A549 (cell line): ENCODE results near the gene MYL4. TPM values are rescaled to one million over a fixed set of nuclear protein-coding genes. Genes with fewer than 3 reads are reported as not detected.

ENCODE experiments used
- ATAC-seq, 2 experiments: fragments of 200-7000 bp in 1 of 2; fragments of >200 bp in 1 of 2; cut with Nextera tagmentation in 1 of 2; cut with Tn5 transposase in 1 of 2; 3 replicates each; pipeline versions ENCODE4 v1.8.0 to v1.9.1; 2018 to 2020; ENCODE audit warnings: mild to moderate bottlenecking in 1 of 2, moderate library complexity in 1 of 2
- CTCF ChIA-PET: fragments of 300-600 bp; sonication (Branson Sonifier 250); formaldehyde crosslinking; extraction: SDS; loops from one replicate; lab custom pipeline; 2021; ENCODE audit warnings: antibody characterized with exemption, inconsistent platforms; lab: Yijun Ruan, JAX
- POLR2A ChIA-PET: fragments of 350-600 bp; formaldehyde crosslinking; extraction: SDS; loops from one replicate; lab custom pipeline; 2021; ENCODE audit warnings: antibody characterized with exemption, inconsistent platforms; lab: Yijun Ruan, JAX
- DNase-seq, 2 experiments: peaks; one replicate each; pipeline versions ENCODE4 v3.0.0 to v3.0.0-alpha.2; 2011 to 2016; ENCODE audit warnings: low read depth in 1 of 2, low spot score in 1 of 2
- FAIRE-seq: peaks from 2 replicates; lab custom pipeline; 2011; peaks lifted over from hg19 to GRCh38; lab: Jason Lieb, UNC
- H3K27ac ChIP-seq, 2 experiments: fragments of >200 bp; sonication (Bioruptor Twin); formaldehyde crosslinking; 3 replicates each; pipeline ENCODE4 v1.5.1; 2016 to 2017
- H3K4me1 ChIP-seq: fragments of >200 bp; sonication (Bioruptor Twin); formaldehyde crosslinking; 3 replicates; pipeline ENCODE4 v1.6.1; 2016
- H3K4me2 ChIP-seq: fragments of >200 bp; sonication (Bioruptor Twin); formaldehyde crosslinking; 3 replicates; pipeline ENCODE4 v1.6.1; 2016
- H3K4me3 ChIP-seq: fragments of >200 bp; sonication (Bioruptor Twin); formaldehyde crosslinking; 3 replicates; pipeline ENCODE4 v1.5.1; 2016
- H3K9me3 ChIP-seq: fragments of >200 bp; sonication (Bioruptor Twin); formaldehyde crosslinking; 3 replicates; pipeline ENCODE4 v1.6.1; 2016
- CBX2 ChIP-seq: fragments of 200-600 bp; sonication (generic); IDR thresholded peaks from 2 replicates; pipeline ENCODE4 v1.6.1; 2016; ENCODE audit warnings: low read depth, mild to moderate bottlenecking, borderline replicate concordance
- CBX8 ChIP-seq: fragments of 200-600 bp; sonication (generic); IDR thresholded peaks from 2 replicates; pipeline ENCODE4 v1.6.1; 2016
- CEBPB ChIP-seq, 2 experiments: fragments of >200 bp in 1 of 2; sonication (Bioruptor Twin) in 1 of 2; formaldehyde crosslinking in 1 of 2; IDR thresholded peaks; 2 replicates each; pipeline ENCODE4 v1.6.1; 2012 to 2016
- ESRRA ChIP-seq: fragments of 150-350 bp; IDR thresholded peaks from 2 replicates; pipeline ENCODE4 v1.6.1; 2014; ENCODE audit warnings: mild to moderate bottlenecking, low read length, borderline replicate concordance
- FOSL2 ChIP-seq, 2 experiments: fragments of 450-650 bp in 1 of 2; fragments of >200 bp in 1 of 2; sonication (Bioruptor Twin) in 1 of 2; formaldehyde crosslinking; IDR thresholded peaks; 2 replicates each; pipeline versions ENCODE4 v1.5.0 to v1.6.1; 2016 to 2020; ENCODE audit warnings: mild to moderate bottlenecking in 1 of 2, moderate library complexity in 1 of 2
- FOXS1 ChIP-seq: fragments of 250-450 bp; sonication (Bioruptor Pico); IDR thresholded peaks from 2 replicates; pipeline ENCODE4 v1.5.0; 2020; ENCODE audit warnings: mild to moderate bottlenecking, moderate library complexity
- HEYL ChIP-seq: fragments of 250-450 bp; sonication (Bioruptor Pico); IDR thresholded peaks from 2 replicates; pipeline ENCODE4 v1.8.0; 2021; ENCODE audit warnings: mild to moderate bottlenecking, moderate library complexity
- HOXA7 ChIP-seq: fragments of 250-450 bp; sonication (Bioruptor Pico); IDR thresholded peaks from 2 replicates; pipeline ENCODE4 v1.5.0; 2020; ENCODE audit warnings: mild to moderate bottlenecking, moderate library complexity
- HOXB13 ChIP-seq: fragments of 250-450 bp; sonication (Bioruptor Pico); IDR thresholded peaks from 2 replicates; pipeline ENCODE4 v1.5.0; 2020; ENCODE audit warnings: low read depth, mild to moderate bottlenecking, moderate library complexity
- HOXB5 ChIP-seq: fragments of 250-450 bp; sonication (Bioruptor Pico); IDR thresholded peaks from 2 replicates; pipeline ENCODE4 v1.5.0; 2020; ENCODE audit warnings: mild to moderate bottlenecking, moderate library complexity
- JUNB ChIP-seq: fragments of >200 bp; sonication (Bioruptor Twin); formaldehyde crosslinking; IDR thresholded peaks from 2 replicates; pipeline ENCODE4 v1.6.1; 2016
- KDM5A ChIP-seq: fragments of 200-600 bp; sonication (generic); IDR thresholded peaks from 2 replicates; pipeline ENCODE4 v1.6.1; 2016; ENCODE audit warnings: antibody characterized with exemption, mild to moderate bottlenecking
- MYC ChIP-seq: IDR thresholded peaks from 2 replicates; pipeline ENCODE4 v1.6.1; 2012; ENCODE audit warnings: mild to moderate bottlenecking, inconsistent platforms, low read length, improper control_type of control experiment, borderline replicate concordance
- PHF8 ChIP-seq: fragments of 200-600 bp; sonication (generic); IDR thresholded peaks from 2 replicates; pipeline ENCODE4 v1.6.1; 2016; ENCODE audit warnings: low read depth, mild to moderate bottlenecking, antibody characterized with exemption, moderate library complexity, borderline replicate concordance
- RARB ChIP-seq: fragments of 250-450 bp; sonication (Bioruptor Pico); IDR thresholded peaks from 2 replicates; pipeline ENCODE4 v1.8.0; 2021; ENCODE audit warnings: mild to moderate bottlenecking, moderate library complexity
- RFX5 ChIP-seq: fragments of 450-650 bp; IDR thresholded peaks from 2 replicates; pipeline ENCODE4 v1.7.1; 2014; ENCODE audit warnings: antibody characterized with exemption, mild to moderate bottlenecking, moderate library complexity
- SMC3 ChIP-seq: fragments of >200 bp; sonication (Bioruptor Twin); formaldehyde crosslinking; IDR thresholded peaks from 3 replicates; pipeline ENCODE4 v1.6.1; 2018; ENCODE audit warnings: inconsistent platforms
- TFCP2L1 ChIP-seq: fragments of 250-450 bp; sonication (Bioruptor Pico); IDR thresholded peaks from 2 replicates; pipeline ENCODE4 v1.5.0; 2021; ENCODE audit warnings: mild to moderate bottlenecking
- ZC3H11A ChIP-seq: fragments of 450-650 bp; IDR thresholded peaks from 2 replicates; pipeline ENCODE4 v1.6.1; 2014; ENCODE audit warnings: antibody characterized with exemption, mild to moderate bottlenecking
- ZFP36 ChIP-seq: fragments of 450-650 bp; IDR thresholded peaks from 2 replicates; pipeline ENCODE4 v1.6.1; 2014; ENCODE audit warnings: borderline replicate concordance; ENCODE audit not compliant: partially characterized antibody
- WGBS: methylation state at CpG from one replicate; pipeline ENCODE4 v1.1.6; 2017; ENCODE audit errors: missing lambda C conversion rate; 5-methylcytosine and 5-hydroxymethylcytosine counted together
- polyA plus RNA-seq, 4 experiments: library from polyadenylated mRNA; depleted of rRNA in 3 of 4; stranded (reverse); fragments of >200 nt; fragmentation: RNase III in 1 of 4; extraction: RNeasy Plus Mini Kit Qiagen cat#74134 plus additional on column Dnase treatment in 1 of 4; gene quantifications; 2 replicates in 3 of 4; 3 replicates in 1 of 4; pipeline ENCODE4 v1.2.3, GENCODE V29; 2011 to 2017
- TF ChIP-seq, protein P1 (sequence below): fragments of 250-450 bp; sonication (Bioruptor Pico); IDR thresholded peaks from 2 replicates; pipeline ENCODE4 v1.5.0; 2021; ENCODE audit warnings: mild to moderate bottlenecking, moderate library complexity, borderline replicate concordance
- TF ChIP-seq, protein P2 (sequence below): fragments of 150-350 bp; IDR thresholded peaks from 2 replicates; pipeline ENCODE4 v1.6.1; 2014; ENCODE audit warnings: low read depth, mild to moderate bottlenecking, low read length
- TF ChIP-seq, protein P3 (sequence below): fragments of 250-450 bp; sonication (Bioruptor Pico); IDR thresholded peaks from 2 replicates; pipeline ENCODE4 v1.5.0; 2020; ENCODE audit warnings: low read depth, mild to moderate bottlenecking, moderate library complexity
- TF ChIP-seq, protein P4 (sequence below): fragments of >200 bp; sonication (Bioruptor Twin); formaldehyde crosslinking; IDR thresholded peaks from 3 replicates; pipeline ENCODE4 v1.6.1; 2016
- TF ChIP-seq, protein P5 (sequence below): fragments of 450-650 bp; IDR thresholded peaks from 2 replicates; pipeline ENCODE4 v1.6.1; 2014; ENCODE audit warnings: antibody characterized with exemption
- TF ChIP-seq, protein P6 (sequence below): fragments of >200 bp; sonication (Bioruptor Twin); formaldehyde crosslinking; IDR thresholded peaks from 3 replicates; pipeline ENCODE4 v1.5.1; 2016

MYL4 gene
- polyA plus RNA-seq, 2 of the 4 experiments (the other 2 are of a cell fraction) = not detected

DNA sequence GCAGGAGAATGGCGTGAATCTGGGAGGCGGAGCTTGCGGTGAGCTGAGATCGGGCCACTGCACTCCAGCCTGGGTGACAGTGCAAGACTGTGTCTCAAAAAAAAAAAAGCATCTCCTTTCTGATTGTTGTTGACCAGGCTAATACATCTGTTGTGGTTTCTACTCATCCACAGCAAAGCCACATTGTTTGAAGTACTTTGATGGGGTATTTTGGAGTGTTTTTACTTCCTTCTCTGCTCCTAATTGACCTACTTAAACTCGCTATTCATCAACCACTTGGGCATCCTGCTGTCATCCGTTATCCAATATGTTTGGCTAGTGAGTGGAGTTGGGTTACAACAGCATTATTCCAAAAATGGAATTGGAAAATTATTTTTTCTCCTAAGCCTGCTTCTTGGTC is 16.6 kb upstream of the MYL4 start:
- H3K4me2 ChIP-seq = no peak overlapping the region
- H3K27ac ChIP-seq = no peak overlapping the region
- ChIA-PET POLR2A (no interaction called here), CTCF (interaction anchor here (0.9 to 4.5 kb wide), 4 partner anchors 12 to 133 kb away, joined by 3 to 18 read pairs (median 4); no protein-coding TSS in a partner anchor)
- peaks cover 9% of the 10 kb centered on the region; the same call in 2 of the 3 replicates for H3K4me1 ChIP-seq
- H3K9me3 ChIP-seq = no peaks in the 10 kb centered on the region
- H3K4me3 ChIP-seq = no peak overlapping the region
- DNase-seq = no peak
- TF ChIP-seq SMC3 (no peak), RARB (CRISPR knock-in tag) (no peak), FOXS1 (CRISPR knock-in tag) (no peak), ESRRA (no peak), HEYL (CRISPR knock-in tag) (no peak), CBX2 (no peak), CEBPB (IDR thresholded peaks at IDR 0.05) (no peak), PHF8 (no peak), HOXB13 (CRISPR knock-in tag) (no peak), CBX8 (no peak), ZFP36 (no peak), KDM5A (no peak), FOSL2 (IDR thresholded peaks at IDR 0.05) (no peak), FOSL2 (CRISPR knock-in tag; IDR thresholded peaks at IDR 0.05) (no peak), JUNB (no peak), TFCP2L1 (no peak), MYC (no peak)
- TF ChIP-seq, protein P1, sequence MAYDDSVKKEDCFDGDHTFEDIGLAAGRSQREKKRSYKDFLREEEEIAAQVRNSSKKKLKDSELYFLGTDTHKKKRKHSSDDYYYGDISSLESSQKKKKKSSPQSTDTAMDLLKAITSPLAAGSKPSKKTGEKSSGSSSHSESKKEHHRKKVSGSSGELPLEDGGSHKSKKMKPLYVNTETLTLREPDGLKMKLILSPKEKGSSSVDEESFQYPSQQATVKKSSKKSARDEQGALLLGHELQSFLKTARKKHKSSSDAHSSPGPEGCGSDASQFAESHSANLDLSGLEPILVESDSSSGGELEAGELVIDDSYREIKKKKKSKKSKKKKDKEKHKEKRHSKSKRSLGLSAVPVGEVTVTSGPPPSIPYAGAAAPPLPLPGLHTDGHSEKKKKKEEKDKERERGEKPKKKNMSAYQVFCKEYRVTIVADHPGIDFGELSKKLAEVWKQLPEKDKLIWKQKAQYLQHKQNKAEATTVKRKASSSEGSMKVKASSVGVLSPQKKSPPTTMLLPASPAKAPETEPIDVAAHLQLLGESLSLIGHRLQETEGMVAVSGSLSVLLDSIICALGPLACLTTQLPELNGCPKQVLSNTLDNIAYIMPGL (CRISPR knock-in tag) = no peak
- TF ChIP-seq, protein P2, sequence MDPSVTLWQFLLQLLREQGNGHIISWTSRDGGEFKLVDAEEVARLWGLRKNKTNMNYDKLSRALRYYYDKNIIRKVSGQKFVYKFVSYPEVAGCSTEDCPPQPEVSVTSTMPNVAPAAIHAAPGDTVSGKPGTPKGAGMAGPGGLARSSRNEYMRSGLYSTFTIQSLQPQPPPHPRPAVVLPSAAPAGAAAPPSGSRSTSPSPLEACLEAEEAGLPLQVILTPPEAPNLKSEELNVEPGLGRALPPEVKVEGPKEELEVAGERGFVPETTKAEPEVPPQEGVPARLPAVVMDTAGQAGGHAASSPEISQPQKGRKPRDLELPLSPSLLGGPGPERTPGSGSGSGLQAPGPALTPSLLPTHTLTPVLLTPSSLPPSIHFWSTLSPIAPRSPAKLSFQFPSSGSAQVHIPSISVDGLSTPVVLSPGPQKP = no peak
- TF ChIP-seq, protein P3, sequence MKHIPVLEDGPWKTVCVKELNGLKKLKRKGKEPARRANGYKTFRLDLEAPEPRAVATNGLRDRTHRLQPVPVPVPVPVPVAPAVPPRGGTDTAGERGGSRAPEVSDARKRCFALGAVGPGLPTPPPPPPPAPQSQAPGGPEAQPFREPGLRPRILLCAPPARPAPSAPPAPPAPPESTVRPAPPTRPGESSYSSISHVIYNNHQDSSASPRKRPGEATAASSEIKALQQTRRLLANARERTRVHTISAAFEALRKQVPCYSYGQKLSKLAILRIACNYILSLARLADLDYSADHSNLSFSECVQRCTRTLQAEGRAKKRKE = no peak
- TF ChIP-seq, protein P4, sequence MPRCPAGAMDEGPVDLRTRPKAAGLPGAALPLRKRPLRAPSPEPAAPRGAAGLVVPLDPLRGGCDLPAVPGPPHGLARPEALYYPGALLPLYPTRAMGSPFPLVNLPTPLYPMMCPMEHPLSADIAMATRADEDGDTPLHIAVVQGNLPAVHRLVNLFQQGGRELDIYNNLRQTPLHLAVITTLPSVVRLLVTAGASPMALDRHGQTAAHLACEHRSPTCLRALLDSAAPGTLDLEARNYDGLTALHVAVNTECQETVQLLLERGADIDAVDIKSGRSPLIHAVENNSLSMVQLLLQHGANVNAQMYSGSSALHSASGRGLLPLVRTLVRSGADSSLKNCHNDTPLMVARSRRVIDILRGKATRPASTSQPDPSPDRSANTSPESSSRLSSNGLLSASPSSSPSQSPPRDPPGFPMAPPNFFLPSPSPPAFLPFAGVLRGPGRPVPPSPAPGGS = no peak
- WGBS = 89% methylated on average over 6 of the region's 6 CpGs
- FAIRE-seq = no peak
- no peak for ATAC-seq

DNA sequence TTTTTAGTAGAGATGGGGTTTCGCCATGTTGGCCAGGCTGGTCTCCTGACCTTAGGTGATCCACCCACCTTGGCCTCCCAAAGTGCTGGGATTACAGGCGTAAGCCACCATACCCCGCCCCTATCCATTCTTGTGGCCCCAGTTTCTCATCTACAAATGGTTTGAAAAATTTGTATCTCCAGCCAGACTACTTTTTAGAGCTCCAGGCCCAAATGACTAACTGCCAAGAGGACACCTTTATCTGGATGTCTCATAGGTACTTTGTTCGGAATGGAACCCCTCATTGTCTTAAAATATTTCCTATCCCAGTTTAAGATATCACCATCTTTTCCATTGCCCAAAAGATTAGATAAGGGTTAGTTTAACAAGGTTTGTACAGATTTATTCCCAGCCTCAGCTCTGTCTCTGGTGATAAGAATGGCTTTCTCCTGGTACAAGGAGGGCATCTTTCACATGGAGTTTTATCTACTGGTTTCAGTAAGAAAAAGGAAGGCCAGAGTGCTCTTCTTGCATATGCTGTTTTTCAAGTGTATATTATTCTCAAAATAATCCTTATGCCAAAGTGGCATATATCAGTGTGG is 15.1 kb upstream of the MYL4 start:
- POLR2A ChIA-PET = no interaction called here
- no peak for DNase-seq
- ATAC-seq = no peak
- FAIRE-seq = no peak
- TF ChIP-seq HOXB13 (CRISPR knock-in tag) = no peak
- no peak for TF ChIP-seq ZC3H11A
- TF ChIP-seq RARB (CRISPR knock-in tag) = no peak
- TF ChIP-seq MYC = no peak
- no peak for TF ChIP-seq HOXB5
- no peak for TF ChIP-seq HOXA7 (CRISPR knock-in tag)
- TF ChIP-seq, protein P5, sequence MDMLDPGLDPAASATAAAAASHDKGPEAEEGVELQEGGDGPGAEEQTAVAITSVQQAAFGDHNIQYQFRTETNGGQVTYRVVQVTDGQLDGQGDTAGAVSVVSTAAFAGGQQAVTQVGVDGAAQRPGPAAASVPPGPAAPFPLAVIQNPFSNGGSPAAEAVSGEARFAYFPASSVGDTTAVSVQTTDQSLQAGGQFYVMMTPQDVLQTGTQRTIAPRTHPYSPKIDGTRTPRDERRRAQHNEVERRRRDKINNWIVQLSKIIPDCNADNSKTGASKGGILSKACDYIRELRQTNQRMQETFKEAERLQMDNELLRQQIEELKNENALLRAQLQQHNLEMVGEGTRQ = no peak
- TF ChIP-seq, protein P6, sequence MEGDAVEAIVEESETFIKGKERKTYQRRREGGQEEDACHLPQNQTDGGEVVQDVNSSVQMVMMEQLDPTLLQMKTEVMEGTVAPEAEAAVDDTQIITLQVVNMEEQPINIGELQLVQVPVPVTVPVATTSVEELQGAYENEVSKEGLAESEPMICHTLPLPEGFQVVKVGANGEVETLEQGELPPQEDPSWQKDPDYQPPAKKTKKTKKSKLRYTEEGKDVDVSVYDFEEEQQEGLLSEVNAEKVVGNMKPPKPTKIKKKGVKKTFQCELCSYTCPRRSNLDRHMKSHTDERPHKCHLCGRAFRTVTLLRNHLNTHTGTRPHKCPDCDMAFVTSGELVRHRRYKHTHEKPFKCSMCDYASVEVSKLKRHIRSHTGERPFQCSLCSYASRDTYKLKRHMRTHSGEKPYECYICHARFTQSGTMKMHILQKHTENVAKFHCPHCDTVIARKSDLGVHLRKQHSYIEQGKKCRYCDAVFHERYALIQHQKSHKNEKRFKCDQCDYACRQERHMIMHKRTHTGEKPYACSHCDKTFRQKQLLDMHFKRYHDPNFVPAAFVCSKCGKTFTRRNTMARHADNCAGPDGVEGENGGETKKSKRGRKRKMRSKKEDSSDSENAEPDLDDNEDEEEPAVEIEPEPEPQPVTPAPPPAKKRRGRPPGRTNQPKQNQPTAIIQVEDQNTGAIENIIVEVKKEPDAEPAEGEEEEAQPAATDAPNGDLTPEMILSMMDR = no peak
- no peak for TF ChIP-seq TFCP2L1
- no peak for TF ChIP-seq RFX5
- WGBS = 91% methylated on average over 4 of the region's 4 CpGs
- CTCF ChIA-PET = interaction anchor here (0.7 to 4.5 kb wide), 2 partner anchors 9 to 122 kb away, joined by 3 to 18 read pairs; no protein-coding TSS in a partner anchor
- Histone ChIP-seq H3K4me3 (no peak overlapping the region), H3K27ac (no peak overlapping the region), H3K9me3 (no peaks in the 10 kb centered on the region), H3K4me1 (peaks cover 5% of the 10 kb centered on the region; the same call in 2 of the 3 replicates), H3K4me2 (no peak overlapping the region)
